GM23338 (cell line): ENCODE measurements around the gene NUP62CL.

Experiments
- CREB1 ChIP-seq: fragments of 250-450 bp; sonication (Bioruptor Pico); IDR thresholded peaks from 2 replicates; pipeline ENCODE4 v1.5.0; 2020; ENCODE audit warnings: low read depth, mild to moderate bottlenecking, moderate library complexity
- CTCF ChIP-seq, 2 experiments: fragments of 200-600 bp in 1 of 2; sonication (generic) in 1 of 2; conservative IDR thresholded peaks; 2 replicates each; pipeline versions ENCODE4 v1.5.1 to v1.6.1; 2016 to 2017; ENCODE audit warnings: antibody characterized with exemption in 2 of 2, low read depth in 2 of 2, mild to moderate bottlenecking in 2 of 2, moderate library complexity in 1 of 2
- EZH2 ChIP-seq: fragments of 200-600 bp; sonication (generic); IDR thresholded peaks from one replicate; pipeline ENCODE4 v1.8.0; 2017; ENCODE audit warnings: antibody characterized with exemption, mild to moderate bottlenecking, low read depth; ENCODE audit not compliant: unreplicated experiment
- EZH2phosphoT487 ChIP-seq: fragments of 200-600 bp; sonication (generic); IDR thresholded peaks from one replicate; pipeline ENCODE4 v1.8.1; 2018; ENCODE audit warnings: antibody characterized with exemption; ENCODE audit not compliant: unreplicated experiment
- JUNB ChIP-seq: IDR thresholded peaks from one replicate; pipeline ENCODE4 v1.6.1; 2016; ENCODE audit warnings: antibody characterized with exemption; ENCODE audit not compliant: unreplicated experiment
- NANOG ChIP-seq: IDR thresholded peaks from 2 replicates; pipeline ENCODE4 v1.6.1; 2016; ENCODE audit warnings: antibody characterized with exemption, borderline replicate concordance
- POLR2AphosphoS5 ChIP-seq: IDR thresholded peaks from 2 replicates; pipeline ENCODE4 v1.6.1; 2016; ENCODE audit warnings: antibody characterized with exemption, low read depth
- REST ChIP-seq: IDR thresholded peaks from one replicate; pipeline ENCODE4 v1.6.1; 2018; ENCODE audit warnings: antibody characterized with exemption; ENCODE audit not compliant: unreplicated experiment
- STAT1 ChIP-seq: IDR thresholded peaks from one replicate; pipeline ENCODE4 v1.6.1; 2016; ENCODE audit warnings: antibody characterized with exemption; ENCODE audit not compliant: unreplicated experiment
- ZNF114 ChIP-seq: fragments of 250-450 bp; sonication (Bioruptor Pico); IDR thresholded peaks from 2 replicates; pipeline ENCODE4 v1.5.0; 2020; ENCODE audit warnings: mild to moderate bottlenecking, moderate library complexity
- ZNF331 ChIP-seq: fragments of 250-450 bp; sonication (Bioruptor Pico); IDR thresholded peaks from 2 replicates; pipeline ENCODE4 v1.5.0; 2020; ENCODE audit warnings: low read depth, mild to moderate bottlenecking, moderate library complexity
- TF ChIP-seq, protein P1 (sequence below): IDR thresholded peaks from 2 replicates; pipeline ENCODE4 v1.6.1; 2016; ENCODE audit warnings: antibody characterized with exemption

DNA sequence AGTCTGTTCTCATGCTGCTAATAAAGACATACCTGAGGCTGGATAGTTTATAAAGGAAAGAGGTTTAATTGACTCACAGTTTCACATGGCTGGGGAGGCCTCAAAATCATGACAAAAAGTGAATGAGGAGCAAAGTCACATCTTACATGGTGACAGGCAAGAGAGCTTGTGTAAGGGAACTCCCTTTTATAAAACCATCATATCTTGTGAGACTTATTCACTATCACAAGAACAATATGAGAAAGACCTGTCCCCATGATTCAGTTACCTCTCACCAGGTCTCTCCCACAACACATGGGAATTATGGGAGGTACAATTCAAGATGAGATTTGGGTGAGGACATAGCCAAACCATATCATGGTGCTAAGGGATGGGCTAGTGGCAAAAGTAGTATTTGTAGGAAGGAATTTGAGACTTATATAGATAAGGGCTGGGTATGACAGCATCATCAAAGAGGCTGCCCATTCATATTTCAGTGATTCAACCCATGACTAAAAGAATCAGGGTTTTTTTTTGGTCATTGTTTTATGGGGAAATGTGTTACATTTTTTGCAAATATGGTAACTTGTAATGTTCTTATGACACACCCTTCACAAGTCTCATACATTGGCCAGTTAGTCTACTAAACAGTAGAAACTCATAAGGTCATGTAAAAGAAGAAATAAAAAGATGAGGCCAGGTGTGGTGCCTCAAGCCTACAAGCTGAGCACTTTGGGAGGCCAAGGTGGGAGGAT lies 34.7 kb downstream of the NUP62CL start:
- TF ChIP-seq REST: no peak
- TF ChIP-seq NANOG: no peak
- TF ChIP-seq, protein P1, sequence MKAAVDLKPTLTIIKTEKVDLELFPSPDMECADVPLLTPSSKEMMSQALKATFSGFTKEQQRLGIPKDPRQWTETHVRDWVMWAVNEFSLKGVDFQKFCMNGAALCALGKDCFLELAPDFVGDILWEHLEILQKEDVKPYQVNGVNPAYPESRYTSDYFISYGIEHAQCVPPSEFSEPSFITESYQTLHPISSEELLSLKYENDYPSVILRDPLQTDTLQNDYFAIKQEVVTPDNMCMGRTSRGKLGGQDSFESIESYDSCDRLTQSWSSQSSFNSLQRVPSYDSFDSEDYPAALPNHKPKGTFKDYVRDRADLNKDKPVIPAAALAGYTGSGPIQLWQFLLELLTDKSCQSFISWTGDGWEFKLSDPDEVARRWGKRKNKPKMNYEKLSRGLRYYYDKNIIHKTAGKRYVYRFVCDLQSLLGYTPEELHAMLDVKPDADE: no peak
- no peak for TF ChIP-seq CTCF (conservative IDR thresholded peaks at IDR 0.05; ENCODE audit: low read depth in 2 of 2)
- TF ChIP-seq POLR2AphosphoS5: no peak
- no peak for TF ChIP-seq JUNB
- TF ChIP-seq EZH2: no peak
- no peak for TF ChIP-seq ZNF114 (CRISPR knock-in tag)
- TF ChIP-seq EZH2phosphoT487: no peak
- TF ChIP-seq CREB1 (CRISPR knock-in tag): no peak
- no peak for TF ChIP-seq ZNF331
- no peak for TF ChIP-seq STAT1
